Esophagus squamous epithelium (tissue), 5 donors: ENCODE measurements around the gene DDAH1. TPM values are rescaled to one million over a fixed set of nuclear protein-coding genes. Genes with fewer than 3 reads are reported as not detected.

Experiments
- DNase-seq: peaks from one replicate; lab custom pipeline; 2025; lab: John Stamatoyannopoulos, UW
- H3K27ac ChIP-seq, 4 donors: fragments of 200-600 bp; sonication (generic); one replicate each; pipeline ENCODE4 v1.5.1; 2016 to 2019; ENCODE audit warnings: mild to moderate bottlenecking in 1 of 4
- H3K27me3 ChIP-seq, 4 donors: fragments of 200-600 bp; sonication (generic); 1 replicate in 3 of 4; 2 replicates in 1 of 4; pipeline versions ENCODE4 v1.5.1 to v1.6.0; 2017 to 2021; ENCODE audit warnings: antibody characterized with exemption in 1 of 4
- H3K36me3 ChIP-seq, 3 donors: fragments of 200-600 bp; sonication (generic); one replicate each; pipeline ENCODE4 v1.5.1; 2016 to 2019
- H3K4me1 ChIP-seq, 3 donors: fragments of 200-600 bp; sonication (generic); one replicate each; pipeline ENCODE4 v1.5.1; 2017 to 2019
- H3K4me3 ChIP-seq, 4 donors: fragments of 200-600 bp; sonication (generic); 1 replicate in 3 of 4; 2 replicates in 1 of 4; pipeline ENCODE4 v1.5.1; 2016 to 2019; ENCODE audit warnings: mild to moderate bottlenecking in 2 of 4, moderate library complexity in 1 of 4
- H3K9me3 ChIP-seq, 3 donors: fragments of 200-600 bp; sonication (generic); one replicate each; pipeline ENCODE4 v1.5.1; 2016 to 2019
- CTCF ChIP-seq, 6 experiments: fragments of 450-650 bp in 4 of 6; fragments of 200-600 bp in 2 of 6; sonication (generic) in 2 of 6; IDR thresholded peaks; one replicate each; pipeline ENCODE4 v1.5.1; 2016 to 2019; ENCODE audit warnings: antibody characterized with exemption in 6 of 6, mild to moderate bottlenecking in 4 of 6, moderate library complexity in 4 of 6
- POLR2A ChIP-seq, 4 donors: fragments of 450-650 bp; IDR thresholded peaks; one replicate each; pipeline ENCODE4 v1.6.1; 2017; ENCODE audit warnings: antibody characterized with exemption in 4 of 4, mild to moderate bottlenecking in 4 of 4, moderate library complexity in 3 of 4
- WGBS, 2 donors: methylation state at CpG; one replicate each; pipeline ENCODE4 v1.1.5; 2018; 5-methylcytosine and 5-hydroxymethylcytosine counted together
- intact Hi-C: fragments of 100-400 bp; cut with DNase I; formaldehyde crosslinking; loops from one replicate; pipeline ENCODE4 v1.15.0; 2022
- total RNA-seq, 4 donors: library from RNA; depleted of rRNA; stranded (reverse); fragments of >200 nt; gene quantifications; one replicate each; pipeline ENCODE4 v1.1.0, GENCODE V29; 2016
- donor health status: DM: yes; HTN: yes; CAD: no.

The DDAH1 gene
- total RNA-seq, 4 donors from 2014 or later = 6.1 to 13.8 (median 11.5) TPM

- intact Hi-C loops = no loop called here
These were observed 27.8 kb downstream of the DDAH1 start for GRCh38 chr1:85437139-85437538.

GRCh38 chr1:85433096-85433495 is 31.9 kb downstream of the DDAH1 start:
- DNase-seq = no peak
- H3K9me3 ChIP-seq = no peaks in the 10 kb centered on the region
- no peak overlapping the region for H3K4me3 ChIP-seq
- H3K4me1 ChIP-seq = no peaks in the 10 kb centered on the region
- H3K27ac ChIP-seq = no peak overlapping the region
- no peaks in the 10 kb centered on the region for H3K36me3 ChIP-seq
- TF ChIP-seq POLR2A (IDR thresholded peaks at IDR 0.05) = no peak
- no peak for TF ChIP-seq CTCF (IDR thresholded peaks at IDR 0.05)
- no peaks in the 10 kb centered on the region for H3K27me3 ChIP-seq
- 81 to 83% methylated on average over 5 of the region's 5 CpGs for WGBS, 2 donors
- intact Hi-C loops = no loop called here

More at GRCh38 chr1:85437139-85437538, 27.8 kb downstream of the DDAH1 start:
- peaks cover 0 to 12% (median 0%) of the 10 kb centered on the region in 3 donors for H3K4me1 ChIP-seq
- H3K4me3 ChIP-seq = no peak overlapping the region
- no peaks in the 10 kb centered on the region for H3K27me3 ChIP-seq
- DNase-seq = no peak
- no peaks in the 10 kb centered on the region for H3K9me3 ChIP-seq
- TF ChIP-seq POLR2A (IDR thresholded peaks at IDR 0.05) (no peak), CTCF (IDR thresholded peaks at IDR 0.05) (no peak)
- no peaks in the 10 kb centered on the region for H3K36me3 ChIP-seq
- H3K27ac ChIP-seq = no peak overlapping the region
- 93% methylated on average over 3 of the region's 3 CpGs for WGBS, 2 donors

- intact Hi-C loops = no loop called here
- WGBS, 2 donors = 70 to 82% methylated on average over 2 of the region's 2 CpGs
- TF ChIP-seq POLR2A (IDR thresholded peaks at IDR 0.05) (no peak), CTCF (IDR thresholded peaks at IDR 0.05) (no peak)
- Histone ChIP-seq H3K36me3 (no peaks in the 10 kb centered on the region), H3K9me3 (no peaks in the 10 kb centered on the region), H3K4me3 (no peak overlapping the region), H3K27ac (no peak overlapping the region), H3K4me1 (no peaks in the 10 kb centered on the region), H3K27me3 (no peaks in the 10 kb centered on the region)
- DNase-seq = no peak
These were observed 36.4 kb downstream of the DDAH1 start for GRCh38 chr1:85428471-85429089.

GRCh38 chr1:85427849-85428248 is 37.1 kb downstream of the DDAH1 start:
- no peak for DNase-seq
- intact Hi-C loops = no loop called here
- H3K4me3 ChIP-seq = no peak overlapping the region
- H3K36me3 ChIP-seq = no peaks in the 10 kb centered on the region
- 90 to 92% methylated on average over 3 of the region's 3 CpGs for WGBS, 2 donors
- no peaks in the 10 kb centered on the region for H3K4me1 ChIP-seq
- no peaks in the 10 kb centered on the region for H3K27me3 ChIP-seq
- H3K27ac ChIP-seq = no peak overlapping the region
- H3K9me3 ChIP-seq = no peaks in the 10 kb centered on the region
- TF ChIP-seq CTCF (IDR thresholded peaks at IDR 0.05) (no peak), POLR2A (IDR thresholded peaks at IDR 0.05) (no peak)

- WGBS, 2 donors = 40 to 46% methylated on average over 1 of the region's 1 CpG
- H3K27ac ChIP-seq = no peak overlapping the region
- H3K4me3 ChIP-seq = no peak overlapping the region
- TF ChIP-seq CTCF (IDR thresholded peaks at IDR 0.05) = no peak
- no peak for TF ChIP-seq POLR2A (IDR thresholded peaks at IDR 0.05)
- intact Hi-C loops = no loop called here
- DNase-seq = no peak
- no peaks in the 10 kb centered on the region for H3K4me1 ChIP-seq
- H3K9me3 ChIP-seq = no peaks in the 10 kb centered on the region
- H3K36me3 ChIP-seq = no peaks in the 10 kb centered on the region
- H3K27me3 ChIP-seq = no peaks in the 10 kb centered on the region
These were observed 37.6 kb downstream of the DDAH1 start for GRCh38 chr1:85427331-85427730.
